ENCODE results near the gene ALDOA. TPM values are rescaled to one million over a fixed set of nuclear protein-coding genes. Genes with fewer than 3 reads are reported as not detected.

ALDOA gene
- total and polyA plus RNA-seq, 10 of the 15 experiments (the other 5 are each of a cell fraction or from before 2014, with no cell fraction given) = 218 to 2,339 (median 1,095) TPM

GRCh38 chr16:30027588-30028437 is 37.7 kb upstream of the ALDOA start:
- ATAC-seq (no peak), DNase-seq (ENCODE audit: low read depth, low spot score) (no peak), FAIRE-seq (no peak)
- no peak for TF ChIP-seq CHD1 (IDR thresholded peaks at IDR 0.05; ENCODE audit: low read depth, low read length)
- no peak for TF ChIP-seq MEF2B (IDR thresholded peaks at IDR 0.05; ENCODE audit: partially characterized antibody, poor library complexity, severe bottlenecking)
- no peak for TF ChIP-seq SMAD1 (IDR thresholded peaks at IDR 0.05; ENCODE audit: low read depth, partially characterized antibody)
- TF ChIP-seq ZNF274 (IDR thresholded peaks at IDR 0.05; ENCODE audit: insufficient read depth, insufficient read length) = no peak
- no peak for TF ChIP-seq ZNF384 (IDR thresholded peaks at IDR 0.05; ENCODE audit: borderline replicate concordance, low read depth, low read length)
- TF ChIP-seq SRF (IDR thresholded peaks at IDR 0.05; ENCODE audit: low read depth in 2 of 2, low read length in 2 of 2) = no peak
- TF ChIP-seq REST (IDR thresholded peaks at IDR 0.05; ENCODE audit: low read depth, low read length) = no peak
- TF ChIP-seq TCF7 (IDR thresholded peaks at IDR 0.05; ENCODE audit: borderline replicate concordance) = no peak
- no peak for TF ChIP-seq RAD51 (IDR thresholded peaks at IDR 0.05)
- CTCF ChIA-PET = interaction anchor here (0.6 to 0.7 kb wide), 2 partner anchors 9 to 15 kb away, joined by 3 read pairs; no protein-coding TSS in a partner anchor
- H3K9ac ChIP-seq (ENCODE audit: control insufficient read depth, insufficient read depth, low read length) = no peak overlapping the region
- WGBS (ENCODE audit: insufficient coverage, insufficient replicate concordance, low lambda C conversion rate, missing lambda C conversion rate) = 20% methylated on average over 13 of the region's 13 CpGs
- H3K4me1 ChIP-seq (ENCODE audit: control insufficient read depth, insufficient read depth, low read length) = no peaks in the 10 kb centered on the region
- H3K36me3 ChIP-seq (ENCODE audit: control insufficient read depth in 2 of 2, insufficient read depth in 2 of 2, low read length in 1 of 2) = no peaks in the 10 kb centered on the region
- H3K4me2 ChIP-seq (ENCODE audit: control insufficient read depth, insufficient read depth) = no peak overlapping the region
- no peaks in the 10 kb centered on the region; the same call in 1 of the 2 replicates for H4K20me1 ChIP-seq (ENCODE audit: control insufficient read depth, insufficient read depth)
- POLR2A ChIA-PET = interaction anchor here (0.8 kb wide), 1 partner anchor 17 kb away, joined by 3 read pairs; the partner anchor contains the start of gene DOC2A
- in situ Hi-C loops (cut with MboI) (loop anchor here (5.0 kb wide), 1 partner anchor 331 kb away; no protein-coding TSS in a partner anchor), intact Hi-C loops (cut with micrococcal nuclease; ENCODE audit: unreplicated experiment) (loop anchor here (10.0 kb wide), 1 partner anchor 123 kb away; the partner anchor contains the start of gene ASPHD1)
- no peak overlapping the region for H3K27ac ChIP-seq (ENCODE audit: control insufficient read depth, insufficient read depth)
- H3K79me2 ChIP-seq (ENCODE audit: control insufficient read depth, insufficient read depth, low read length) = no peaks in the 10 kb centered on the region
- H3K4me3 ChIP-seq = no peak overlapping the region
- no peak overlapping the region for H2AFZ ChIP-seq (ENCODE audit: control insufficient read depth, low read depth, low read length)
- H3K9me3 ChIP-seq (replicated peaks; ENCODE audit: control insufficient read depth, insufficient read depth, low read length) = no peaks in the 10 kb centered on the region
- peaks cover 6 to 14% of the 10 kb centered on the region in 2 experiments; a peak in 3 of 4 replicates for H3K27me3 ChIP-seq (replicated peaks in 1 of 2; ENCODE audit: control insufficient read depth in 2 of 2, insufficient read depth in 2 of 2, low read length in 1 of 2)
- BruUV-seq (replicated peaks) = no TSS peak
- RAD21 ChIA-PET (ENCODE audit: unreplicated experiment) = no interaction called here
- SMC1A ChIA-PET (ENCODE audit: uncharacterized antibody, unreplicated experiment) = interaction anchor here (0.6 kb wide), 1 partner anchor 7 kb away, joined by 4 read pairs; no protein-coding TSS in a partner anchor

All from GM12878 (cell line).